DOHH2 (cell line): Measurements from ENCODE around the gene DNASE1L2.

Experiments used
- CTCF ChIP-seq: fragments of 200-600 bp; sonication (generic); IDR thresholded peaks from one replicate; pipeline ENCODE4 v1.5.1; 2014; ENCODE audit warnings: antibody characterized with exemption, mild to moderate bottlenecking, low read depth, low read length; ENCODE audit not compliant: poor library complexity, severe bottlenecking
- EZH2phosphoT487 ChIP-seq: fragments of 200-600 bp; sonication (generic); IDR thresholded peaks from 2 replicates; pipeline ENCODE4 v1.6.1; 2017; ENCODE audit warnings: borderline replicate concordance, mild to moderate bottlenecking, antibody characterized with exemption, low read length, moderate library complexity, mixed read lengths

- no peak for TF ChIP-seq CTCF
- no peak for TF ChIP-seq EZH2phosphoT487
Measured at GRCh38 chr16:2282262-2282661, 46.0 kb downstream of the DNASE1L2 start.
